Adrenal gland (tissue), 12 donors: ENCODE data around the gene RAD23A. TPM values are rescaled to one million over a fixed set of nuclear protein-coding genes. Genes with fewer than 3 reads are reported as not detected.

ENCODE experiments used
- DNase-seq, 7 donors: peaks; one replicate each; pipeline ENCODE4 v3.0.0-alpha.2; 2019 to 2020
- H3K27ac ChIP-seq, 5 donors: fragments of 200-600 bp; sonication (generic) in 4 of 5; 1 replicate in 3 of 5; 2 replicates in 2 of 5; pipeline versions ENCODE4 v1.5.1 to v1.8.0; 2016 to 2020; ENCODE audit warnings: mild to moderate bottlenecking in 1 of 5
- H3K27me3 ChIP-seq: fragments of 200-600 bp; 2 replicates; pipeline ENCODE4 v1.8.0; 2021
- H3K36me3 ChIP-seq, 2 donors: fragments of 200-600 bp; replicated peaks in 1 of 2; 1 replicate in 1 of 2; 2 replicates in 1 of 2; pipeline versions ENCODE4 v1.5.1 to v1.8.0; 2018 to 2022
- H3K4me1 ChIP-seq, 2 donors: fragments of 200-600 bp; replicated peaks in 1 of 2; 1 replicate in 1 of 2; 2 replicates in 1 of 2; pipeline versions ENCODE4 v1.5.1 to v1.8.0; 2018 to 2021
- H3K4me3 ChIP-seq, 4 donors: fragments of 200-600 bp; sonication (generic) in 3 of 4; one replicate each; pipeline ENCODE4 v1.5.1; 2016 to 2018
- H3K9me3 ChIP-seq, 3 donors: fragments of 200-600 bp; sonication (generic) in 1 of 3; replicated peaks in 1 of 3; 1 replicate in 2 of 3; 2 replicates in 1 of 3; pipeline versions ENCODE4 v1.5.1 to v1.8.0; 2016 to 2021
- CTCF ChIP-seq, 6 experiments: fragments of 450-650 bp in 4 of 6; fragments of 200-600 bp in 2 of 6; sonication (generic) in 1 of 6; IDR thresholded peaks; 1 replicate in 5 of 6; 2 replicates in 1 of 6; pipeline versions ENCODE4 v1.5.1 to v1.8.0; 2016 to 2021; ENCODE audit warnings: antibody characterized with exemption in 6 of 6, mild to moderate bottlenecking in 2 of 6, moderate library complexity in 1 of 6
- POLR2A ChIP-seq, 2 donors: fragments of 450-650 bp; IDR thresholded peaks; one replicate each; pipeline ENCODE4 v1.6.1; 2017; ENCODE audit warnings: antibody characterized with exemption in 2 of 2, mild to moderate bottlenecking in 2 of 2, moderate library complexity in 1 of 2
- WGBS, 4 donors: extraction: QIAGEN DNeasy Blood & Tissue Kit in 2 of 4; methylation state at CpG; one replicate each; pipeline versions ENCODE4 v1.1.5 to v1.1.7; 2013 to 2017; 5-methylcytosine and 5-hydroxymethylcytosine counted together
- intact Hi-C, 2 donors: fragments of 100-400 bp; cut with DNase I; formaldehyde crosslinking; loops; one replicate each; pipeline versions ENCODE4 v1.14.1 to v1.15.0; 2022 to 2023
- polyA plus RNA-seq, 3 donors: library from polyadenylated mRNA; stranded (reverse); fragments of 200-250 nt in 2 of 3; fragments of 350-450 nt in 1 of 3; fragmentation: Illumina TruSeq in 1 of 3; extraction: RNeasy Lipid Tissue Mini Kit (QIAGEN cat#74804) in 1 of 3; gene quantifications; one replicate each; pipeline ENCODE4 v1.2.3, GENCODE V29; 2013 to 2014
- total RNA-seq, 9 donors: library from RNA; depleted of rRNA in 4 of 9; stranded (reverse); fragments of >200 nt in 4 of 9; fragments of 120-200 nt in 1 of 9; fragmentation: NEBNext Ultra II Directional in 1 of 9; extraction: Animal tissue kit (Norgen Biotek cat#: 25700) in 1 of 9; gene quantifications; one replicate each; pipeline versions ENCODE4 v1.1.0 to v1.2.4, GENCODE V29; 2013 to 2023
- donor health status: healthy with polysubstance abuse.
- donor health status: Bipolar disorder and iron deficiency.
- donor health status: DM: yes; HTN: yes; CAD: no.
- donor health status: DM: no; HTN: no; CAD: no.
- donor health status: DM: no; HTN: no; CAD: no.
- donor health status: DM: yes; HTN: yes; CAD: no.

Gene RAD23A
- total and polyA plus RNA-seq, 12 donors, result 66.5 to 240 (median 112) TPM

GRCh38 chr19:12997967-12998940, 52.6 kb downstream of the RAD23A start:
- no peak for DNase-seq
- Histone ChIP-seq H3K9me3 (no peaks in the 10 kb centered on the region), H3K4me1 (peaks cover 8 to 13% of the 10 kb centered on the region in 2 donors), H3K27me3 (no peaks in the 10 kb centered on the region), H3K4me3 (no peak overlapping the region), H3K27ac (no peak overlapping the region), H3K36me3 (no peaks in the 10 kb centered on the region)
- intact Hi-C loops, result loop anchor here in 1 of 2 donors (2.0 kb wide), 1 partner anchor 13 kb away; no protein-coding TSS in a partner anchor
- no peak for TF ChIP-seq POLR2A (IDR thresholded peaks at IDR 0.05)
- no peak for TF ChIP-seq CTCF (IDR thresholded peaks at IDR 0.05)
- WGBS, 4 donors, result 88 to 92% (median 90%) methylated on average over 31 to 32 of the region's 32 CpGs

GRCh38 chr19:13001166-13001501, 55.5 kb downstream of the RAD23A start:
- Histone ChIP-seq H3K4me3 (no peak overlapping the region), H3K36me3 (no peaks in the 10 kb centered on the region), H3K4me1 (peaks cover 8 to 13% of the 10 kb centered on the region in 2 donors), H3K9me3 (no peaks in the 10 kb centered on the region), H3K27ac (peak overlapping the region in 1 of 5 donors; percentile 80), H3K27me3 (no peaks in the 10 kb centered on the region)
- no peak for DNase-seq
- intact Hi-C loops, result no loop called here
- WGBS, 4 donors, result 76 to 98% (median 90%) methylated on average over 8 to 19 of the region's 19 CpGs
- no peak for TF ChIP-seq POLR2A (IDR thresholded peaks at IDR 0.05)
- TF ChIP-seq CTCF (IDR thresholded peaks at IDR 0.05), result no peak

GRCh38 chr19:13001502-13002165, 56.0 kb downstream of the RAD23A start:
- no peaks in the 10 kb centered on the region for H3K36me3 ChIP-seq
- no peak for DNase-seq
- intact Hi-C loops, result no loop called here
- peak overlapping the region in 2 of 5 donors; percentile 63 to 80 for H3K27ac ChIP-seq
- no peaks in the 10 kb centered on the region for H3K27me3 ChIP-seq
- peak overlapping the region in 1 of 4 donors; percentile 27 for H3K4me3 ChIP-seq
- no peak for TF ChIP-seq POLR2A (IDR thresholded peaks at IDR 0.05)
- TF ChIP-seq CTCF (IDR thresholded peaks at IDR 0.05), result no peak
- peaks cover 7 to 12% of the 10 kb centered on the region in 2 donors for H3K4me1 ChIP-seq
- WGBS, 4 donors, result 67 to 84% (median 76%) methylated on average over 22 to 41 of the region's 41 CpGs
- no peaks in the 10 kb centered on the region for H3K9me3 ChIP-seq
